Astrocyte (in vitro differentiated cells and primary cell): ENCODE measurements around the gene NFAT5.

Experiments used
- CTCF ChIP-seq: IDR thresholded peaks from 2 replicates; pipeline ENCODE4 v1.5.1; 2011; ENCODE audit warnings: low read depth, mild to moderate bottlenecking, inconsistent platforms, low read length, moderate library complexity; ENCODE audit not compliant: insufficient read depth
- EZH2 ChIP-seq: IDR thresholded peaks from 2 replicates; pipeline ENCODE4 v1.6.1; 2012; ENCODE audit warnings: mild to moderate bottlenecking, low read length, inconsistent platforms; ENCODE audit not compliant: insufficient read depth

DNA sequence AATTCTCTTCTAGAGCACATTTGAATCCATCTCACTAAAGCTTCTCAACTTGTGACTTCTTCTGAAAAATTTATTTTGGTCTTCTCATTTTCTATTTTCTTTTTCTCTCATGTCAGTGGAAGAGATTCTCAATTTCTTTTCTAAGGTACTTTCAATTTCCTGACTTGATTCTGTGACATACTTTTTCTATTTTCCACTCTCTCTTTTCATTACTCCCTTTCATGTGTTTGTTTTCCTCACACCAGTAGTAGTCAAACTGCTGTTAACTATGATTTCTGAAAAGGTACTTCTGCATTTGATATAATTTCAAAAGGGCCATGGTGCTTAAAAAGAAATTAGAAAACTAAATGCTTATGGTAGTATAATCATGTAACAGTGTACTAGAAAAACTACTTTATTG is 41.9 kb downstream of the NFAT5 start:
- TF ChIP-seq CTCF (no peak), EZH2 (no peak)
